HG03342 (cell line): ENCODE measurements around the gene ID4.
"Not testable (repeated sequence)": the region's sequence is repeated elsewhere in the genome, so short reads cannot be mapped to it uniquely, and the experiment has no call there.

Experiments used
- ATAC-seq: cut with Tn5 transposase; IDR thresholded peaks from one replicate; pipeline ENCODE4 v1.9.1; 2021; ENCODE audit warnings: mild to moderate bottlenecking, moderate library complexity; ENCODE audit not compliant: unreplicated experiment

ID4 gene

DNA sequence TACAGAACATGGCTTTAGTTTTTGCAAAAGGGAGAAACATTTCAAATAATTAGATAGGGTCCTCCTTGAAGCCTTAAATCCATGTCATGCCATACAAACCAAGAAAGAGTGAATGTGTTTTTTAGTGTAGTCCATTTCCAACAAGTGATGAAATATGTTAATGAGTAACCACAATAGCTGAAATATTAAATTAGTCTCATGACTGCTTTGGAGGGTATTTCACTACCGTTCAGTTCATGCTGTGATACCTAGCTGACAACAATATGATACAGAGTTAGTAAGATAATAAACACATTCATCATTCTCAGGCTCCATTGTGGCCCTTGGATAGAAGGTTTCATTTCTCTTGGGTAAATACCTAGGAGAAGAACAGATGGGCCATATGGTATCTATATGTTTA, 5.8 kb upstream of the ID4 start:
- no peak for ATAC-seq

DNA sequence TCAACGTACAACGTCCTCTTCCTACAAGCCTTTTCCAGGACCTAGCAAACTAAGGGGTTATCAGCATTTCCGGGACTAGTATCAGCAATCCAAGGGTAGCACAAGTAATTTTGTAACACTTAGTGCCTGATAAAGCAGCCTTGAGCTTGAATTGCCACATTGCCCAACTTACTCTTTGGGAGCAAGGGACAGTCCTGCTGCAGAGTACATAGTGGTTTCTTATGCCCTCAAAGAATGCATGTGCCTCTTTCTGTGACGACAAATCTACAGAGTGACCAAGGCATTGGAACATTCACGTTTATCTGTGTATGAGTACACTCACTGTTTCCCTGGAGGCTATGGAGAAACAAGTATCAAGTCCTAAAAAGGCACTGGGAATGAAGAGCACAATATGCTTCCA, 3.2 kb upstream of the ID4 start:
- no peak for ATAC-seq

DNA sequence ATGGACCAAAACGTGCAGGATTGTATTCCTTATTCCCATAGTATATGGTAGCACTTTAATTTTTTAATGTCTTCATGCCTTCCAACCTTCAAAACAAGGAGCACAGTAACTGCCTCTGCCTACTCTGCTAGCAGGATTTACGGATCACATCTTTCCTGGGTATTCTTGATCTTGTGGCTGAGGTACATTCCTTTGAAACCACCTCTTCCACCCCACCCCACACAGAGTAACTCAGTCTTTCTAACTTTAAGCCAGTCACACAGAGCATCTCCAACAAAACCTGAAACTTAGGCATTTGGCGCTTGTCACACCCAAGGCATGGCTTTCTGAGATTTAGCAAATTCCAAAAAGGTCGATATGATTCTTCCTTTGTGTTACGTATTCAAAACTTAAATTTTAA, 2.3 kb upstream of the ID4 start:
- ATAC-seq: no peak

DNA sequence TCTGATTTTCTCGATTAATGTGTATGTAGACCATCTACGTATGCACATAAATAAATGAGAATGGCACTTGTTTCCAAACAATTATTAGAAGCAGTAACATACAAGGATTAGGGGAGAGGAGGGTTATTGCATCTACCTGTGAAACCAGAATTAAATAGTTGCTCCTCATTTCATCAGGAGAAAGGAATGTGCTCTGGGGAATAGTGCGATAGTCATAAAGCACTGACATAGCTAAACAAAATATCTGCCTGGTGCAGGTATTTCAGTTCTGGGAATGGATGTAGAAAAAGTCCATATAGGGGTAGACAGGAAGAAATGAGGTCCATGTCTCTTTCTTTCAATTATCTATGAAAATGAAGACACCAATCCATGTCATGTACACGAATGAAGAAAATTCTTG, 1.6 kb upstream of the ID4 start:
- no peak for ATAC-seq

DNA sequence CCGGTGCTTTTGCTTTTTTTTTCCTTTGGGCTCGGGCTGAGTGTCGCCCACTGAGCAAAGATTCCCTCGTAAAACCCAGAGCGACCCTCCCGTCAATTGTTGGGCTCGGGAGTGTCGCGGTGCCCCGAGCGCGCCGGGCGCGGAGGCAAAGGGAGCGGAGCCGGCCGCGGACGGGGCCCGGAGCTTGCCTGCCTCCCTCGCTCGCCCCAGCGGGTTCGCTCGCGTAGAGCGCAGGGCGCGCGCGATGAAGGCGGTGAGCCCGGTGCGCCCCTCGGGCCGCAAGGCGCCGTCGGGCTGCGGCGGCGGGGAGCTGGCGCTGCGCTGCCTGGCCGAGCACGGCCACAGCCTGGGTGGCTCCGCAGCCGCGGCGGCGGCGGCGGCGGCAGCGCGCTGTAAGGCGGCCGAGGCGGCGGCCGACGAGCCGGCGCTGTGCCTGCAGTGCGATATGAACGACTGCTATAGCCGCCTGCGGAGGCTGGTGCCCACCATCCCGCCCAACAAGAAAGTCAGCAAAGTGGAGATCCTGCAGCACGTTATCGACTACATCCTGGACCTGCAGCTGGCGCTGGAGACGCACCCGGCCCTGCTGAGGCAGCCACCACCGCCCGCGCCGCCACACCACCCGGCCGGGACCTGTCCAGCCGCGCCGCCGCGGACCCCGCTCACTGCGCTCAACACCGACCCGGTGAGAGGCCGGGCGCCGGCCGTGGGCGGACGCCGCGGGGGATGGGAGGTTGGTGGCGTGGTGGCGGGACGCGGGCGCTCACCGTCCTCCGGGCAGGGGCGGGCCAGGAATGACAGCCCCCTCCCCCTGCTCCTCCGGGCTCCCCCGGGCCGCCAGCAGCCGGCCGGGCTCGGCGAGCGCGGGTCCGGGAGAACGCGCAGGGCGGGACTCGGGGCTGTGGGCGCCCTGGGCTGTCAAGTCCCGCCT, 606 bp downstream of the ID4 start:
- no peak for ATAC-seq

DNA sequence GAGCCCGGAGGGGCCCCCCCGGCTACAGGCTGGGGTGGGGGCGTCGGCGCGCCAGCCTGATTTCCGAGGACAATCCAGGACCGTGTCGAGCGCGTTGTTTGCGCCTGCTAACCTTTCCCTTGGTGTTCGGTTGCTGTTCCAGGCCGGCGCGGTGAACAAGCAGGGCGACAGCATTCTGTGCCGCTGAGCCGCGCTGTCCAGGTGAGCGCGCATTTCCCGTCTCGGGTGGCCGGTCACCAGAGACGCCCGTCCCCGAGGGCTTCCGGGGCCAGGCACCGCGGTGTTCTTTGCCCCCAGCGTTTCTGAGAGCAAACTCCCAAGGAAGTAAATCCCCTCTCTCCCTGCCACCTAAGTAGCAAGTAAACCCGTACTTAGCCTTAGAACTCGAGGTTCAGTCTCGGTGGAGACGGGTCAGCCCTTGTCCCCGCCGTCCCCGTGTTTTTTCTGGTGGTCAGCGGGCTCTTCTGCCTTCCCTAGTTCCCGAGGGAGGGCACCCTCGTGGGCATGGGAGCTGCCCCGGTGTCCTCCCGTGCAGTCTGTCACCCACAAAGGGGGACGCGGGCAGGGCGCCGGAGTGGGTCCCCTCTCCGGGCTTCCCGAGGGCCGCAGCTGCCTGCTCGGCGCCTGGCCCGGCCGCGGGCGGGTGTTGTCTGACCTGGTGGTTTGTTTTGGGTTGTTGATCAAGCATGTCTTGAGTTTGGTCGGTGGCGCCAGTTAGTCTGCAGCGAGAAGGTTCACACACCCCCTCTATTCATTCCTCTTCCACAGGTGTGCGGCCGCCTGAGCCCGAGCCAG, 1.5 kb downstream of the ID4 start:
- ATAC-seq: no peak

DNA sequence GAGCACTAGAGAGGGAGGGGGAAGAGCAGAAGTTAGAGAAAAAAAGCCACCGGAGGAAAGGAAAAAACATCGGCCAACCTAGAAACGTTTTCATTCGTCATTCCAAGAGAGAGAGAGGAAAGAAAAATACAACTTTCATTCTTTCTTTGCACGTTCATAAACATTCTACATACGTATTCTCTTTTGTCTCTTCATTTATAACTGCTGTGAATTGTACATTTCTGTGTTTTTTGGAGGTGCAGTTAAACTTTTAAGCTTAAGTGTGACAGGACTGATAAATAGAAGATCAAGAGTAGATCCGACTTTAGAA, 2.0 kb downstream of the ID4 start:
- ATAC-seq: no peak

DNA sequence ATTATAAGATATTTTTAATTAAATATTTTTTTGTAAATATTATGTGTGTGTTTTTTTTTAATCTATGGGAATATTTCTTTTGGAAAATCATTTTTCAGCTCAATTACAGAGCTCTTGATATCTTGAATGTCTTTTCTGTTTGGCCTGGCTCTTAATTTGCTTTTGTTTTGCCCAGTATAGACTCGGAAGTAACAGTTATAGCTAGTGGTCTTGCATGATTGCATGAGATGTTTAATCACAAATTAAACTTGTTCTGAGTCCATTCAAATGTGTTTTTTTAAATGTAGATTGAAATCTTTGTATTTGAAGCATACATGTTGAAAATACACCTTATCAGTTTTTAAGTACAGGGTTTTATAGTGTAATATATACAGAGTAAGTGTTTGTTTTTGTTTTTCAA, 2.6 kb downstream of the ID4 start:
- ATAC-seq: no peak

DNA sequence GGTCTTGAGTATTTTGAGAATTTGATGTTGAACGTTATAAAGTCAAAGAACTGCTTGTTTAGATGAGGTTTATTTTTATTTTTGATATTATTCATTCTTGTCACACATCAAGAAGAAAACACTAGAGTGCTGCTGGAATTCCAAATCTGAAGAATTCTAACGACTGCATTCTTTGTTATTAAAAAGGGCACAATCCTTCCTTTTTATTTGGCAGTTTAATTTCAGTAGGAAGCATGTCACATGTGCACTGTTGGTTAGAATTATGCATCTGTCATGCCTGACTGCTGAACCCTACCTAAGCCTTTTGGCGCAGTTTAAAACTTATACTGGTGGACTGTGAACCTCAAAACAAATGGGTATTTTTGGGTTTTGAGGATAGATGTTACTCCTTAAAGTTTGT, 4.0 kb downstream of the ID4 start:
- no peak for ATAC-seq

DNA sequence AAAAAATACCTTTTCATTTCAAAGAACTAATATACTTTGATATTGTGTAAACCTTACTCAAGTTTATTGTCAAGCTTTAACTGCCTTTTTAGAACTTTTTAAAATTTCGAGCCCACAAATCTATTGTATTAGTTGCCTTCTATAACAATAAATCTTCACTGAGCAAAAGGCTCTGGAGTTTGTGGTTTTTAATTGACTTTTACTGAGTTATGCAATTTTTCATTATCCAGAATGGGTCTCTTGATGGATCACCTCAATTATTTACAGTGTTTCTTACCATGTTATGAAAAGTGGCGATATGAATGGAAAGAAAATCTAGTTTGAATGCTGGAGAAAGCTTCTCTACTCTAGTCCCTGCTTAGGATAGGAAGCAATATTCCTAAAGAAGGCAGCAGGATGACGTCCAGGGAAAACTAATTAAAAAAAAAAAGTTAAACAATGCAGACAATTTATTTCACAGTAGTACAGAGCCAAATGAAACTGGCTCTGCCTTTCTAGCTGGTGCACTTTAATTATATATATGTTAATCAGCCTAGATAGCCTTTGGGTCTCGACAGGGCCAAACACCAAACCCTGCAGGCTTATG, 5.0 kb downstream of the ID4 start:
- ATAC-seq: no peak

DNA sequence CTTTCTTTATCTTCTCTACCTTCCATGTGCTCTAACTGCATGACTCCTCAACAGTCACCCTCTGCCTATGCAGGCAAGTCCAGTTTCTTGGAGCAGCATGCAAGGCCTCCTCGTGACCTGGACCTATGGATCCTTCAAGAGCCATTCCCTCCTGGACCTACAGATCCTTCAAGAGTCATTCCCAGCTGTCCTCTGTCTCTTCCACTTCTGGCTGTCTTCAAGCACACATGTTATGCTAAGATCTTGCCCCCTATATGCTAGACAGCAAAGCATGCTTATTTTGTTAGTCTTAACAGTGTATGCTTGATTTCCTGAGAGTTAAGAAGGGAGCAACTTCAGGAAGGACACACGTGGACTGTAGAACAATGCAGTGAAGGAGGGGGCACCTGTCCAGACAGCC, 7.5 kb downstream of the ID4 start:
- ATAC-seq: no peak

DNA sequence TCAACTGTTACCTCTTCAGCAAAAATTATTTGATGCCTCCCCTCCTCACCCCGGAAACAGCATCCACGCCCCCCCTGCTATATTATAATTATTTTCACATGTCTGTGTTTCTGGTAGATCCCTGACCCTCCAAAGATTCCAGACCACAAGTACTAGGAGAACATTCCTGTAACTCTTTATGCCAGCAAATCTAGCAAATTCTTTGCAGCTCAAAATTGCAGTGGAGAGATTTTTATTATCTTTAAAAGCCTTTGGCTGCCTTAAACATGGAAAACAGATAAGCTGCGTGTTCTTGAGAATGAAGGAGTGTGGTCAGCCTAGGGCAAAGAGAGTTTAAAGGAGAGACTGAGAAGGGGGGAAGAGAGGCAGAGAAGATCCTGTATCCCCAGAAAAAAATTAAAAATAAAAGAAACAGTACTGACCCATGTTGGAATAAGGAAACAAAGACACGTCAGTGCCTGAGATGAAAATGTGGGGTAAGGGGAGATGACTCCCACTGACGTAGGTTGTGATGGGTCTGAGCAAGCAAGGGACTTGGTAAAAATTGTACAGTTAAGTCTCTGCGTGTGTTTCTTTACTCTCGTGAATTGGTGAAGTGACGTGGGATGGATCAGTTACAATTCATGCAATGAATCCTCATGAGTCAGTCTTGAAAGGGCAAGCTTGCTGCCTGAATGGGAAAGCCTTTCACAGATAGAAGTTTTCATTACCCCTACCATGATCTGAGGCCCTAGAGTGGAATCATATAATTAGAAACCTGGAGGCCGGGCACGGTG, 8.3 kb downstream of the ID4 start:
- no peak for ATAC-seq

DNA sequence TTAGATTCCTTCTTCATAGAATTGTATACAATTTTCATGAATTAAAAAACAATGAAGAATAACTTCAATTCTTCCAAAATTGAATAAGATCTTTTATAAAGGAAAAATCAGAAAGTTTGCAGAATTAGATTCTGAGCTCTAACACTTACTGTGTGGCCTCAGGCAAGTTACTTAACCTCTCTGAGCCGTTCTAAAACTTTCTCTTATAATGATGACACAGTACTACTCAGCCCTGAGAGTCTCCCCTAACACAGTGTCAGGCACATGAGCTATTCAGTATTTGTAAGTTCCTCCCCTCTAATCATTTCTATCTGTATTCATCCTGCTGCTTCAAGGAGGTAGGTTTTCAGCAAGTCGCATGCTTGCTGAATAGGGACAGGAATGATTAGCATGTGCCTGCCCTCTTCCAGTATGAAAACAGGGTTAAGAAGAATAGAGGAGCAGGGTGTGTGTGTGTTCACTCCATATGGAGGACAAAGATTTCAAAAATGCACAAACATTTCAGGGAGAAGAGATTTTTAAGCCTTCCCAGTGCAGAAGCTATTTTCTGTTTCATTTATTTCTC, 11.4 kb downstream of the ID4 start:
- ATAC-seq: no peak

DNA sequence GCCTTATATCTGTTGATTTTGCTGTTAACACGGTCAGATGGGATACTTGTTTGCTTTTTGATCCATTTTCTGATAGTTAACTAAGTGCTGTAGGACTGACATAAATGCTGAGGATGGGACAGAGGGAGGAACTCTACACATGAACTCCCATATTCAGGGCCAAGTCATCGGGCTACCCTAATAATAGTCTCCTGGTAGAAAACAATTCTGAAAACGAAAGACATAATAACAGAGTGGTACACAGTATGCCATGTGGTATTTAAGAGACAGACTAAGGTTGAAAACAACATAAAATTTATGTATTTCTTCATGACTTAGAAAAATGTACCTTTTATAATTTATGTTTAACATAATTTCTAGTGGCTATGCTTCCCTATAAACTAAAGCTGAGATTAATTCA, 12.0 kb downstream of the ID4 start:
- no peak for ATAC-seq

DNA sequence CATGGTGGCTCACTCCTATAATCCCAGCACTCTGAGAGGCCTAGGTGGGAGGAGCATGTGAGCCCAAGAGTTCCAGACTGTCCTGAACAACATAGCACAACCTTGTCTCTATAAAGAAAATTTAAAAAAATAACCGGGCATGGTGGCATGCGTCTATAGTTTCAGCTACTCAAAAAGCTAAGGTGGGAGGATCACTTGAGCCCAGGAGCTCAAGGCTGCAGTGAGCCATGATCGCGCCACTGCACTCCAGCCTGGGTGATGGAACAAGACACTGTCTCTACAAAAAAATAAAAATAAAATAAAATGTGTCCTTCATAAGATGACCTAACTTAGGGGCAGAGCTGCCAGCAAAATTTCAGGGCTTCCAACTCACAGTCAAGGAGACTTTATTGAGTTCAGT, 12.6 kb downstream of the ID4 start:
- ATAC-seq: no peak

DNA sequence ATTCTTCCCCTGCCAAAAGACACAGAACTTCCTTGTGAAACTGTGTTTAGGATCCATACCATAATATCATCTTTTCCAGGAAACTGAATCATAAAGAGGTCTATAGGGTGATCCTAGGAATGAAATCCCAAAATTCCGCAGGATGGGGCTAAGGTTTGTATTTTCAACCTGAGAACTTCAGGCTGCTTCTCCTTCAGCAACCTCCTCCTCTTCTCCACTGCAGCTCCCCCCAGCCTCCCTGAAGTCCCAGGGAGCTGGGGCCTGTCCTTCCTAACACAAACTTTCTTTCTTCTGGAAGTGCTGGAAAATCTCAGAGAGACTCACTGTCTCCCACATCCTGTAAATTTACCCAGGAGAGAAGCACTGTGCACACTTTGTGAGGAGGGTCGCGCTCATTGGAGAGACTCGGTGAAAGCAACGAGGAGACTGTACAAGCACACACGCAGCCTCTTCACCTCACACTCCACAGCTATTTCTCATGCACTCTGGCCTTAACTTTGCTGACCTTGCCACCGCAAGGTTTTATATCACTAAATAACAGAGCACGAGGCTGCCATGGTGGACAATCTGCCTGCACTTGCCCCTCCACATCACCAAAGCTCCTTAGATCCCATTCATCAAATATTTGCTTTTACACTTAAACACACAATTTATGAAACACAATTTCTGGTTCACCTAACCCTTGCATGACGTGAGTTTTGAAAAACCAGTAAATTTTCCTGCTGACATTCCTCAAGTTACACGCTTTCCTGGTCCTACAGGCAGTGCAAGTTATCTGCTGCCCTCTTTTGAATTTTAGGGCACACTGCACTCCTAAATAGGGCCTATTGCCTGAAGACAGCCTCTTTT, 14.3 kb downstream of the ID4 start:
- peak; percentile 68 for ATAC-seq

DNA sequence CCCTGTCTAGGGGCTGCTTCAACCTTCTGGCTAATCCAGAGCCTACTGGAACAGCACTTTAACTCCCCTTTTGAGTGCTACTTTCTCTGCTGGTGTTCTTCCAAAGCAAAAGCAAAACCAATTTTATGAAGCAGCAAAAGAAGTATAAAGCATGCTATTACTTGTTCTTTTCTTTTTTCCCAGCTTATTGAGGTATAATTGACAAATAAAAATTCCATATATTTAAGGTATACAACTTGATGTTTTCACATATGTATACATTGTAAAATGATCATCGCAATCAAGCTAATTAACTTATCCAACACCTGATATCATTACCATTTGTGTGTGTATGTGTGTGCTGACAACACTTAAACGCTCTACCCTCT, 14.9 kb downstream of the ID4 start:
- ATAC-seq: no peak

DNA sequence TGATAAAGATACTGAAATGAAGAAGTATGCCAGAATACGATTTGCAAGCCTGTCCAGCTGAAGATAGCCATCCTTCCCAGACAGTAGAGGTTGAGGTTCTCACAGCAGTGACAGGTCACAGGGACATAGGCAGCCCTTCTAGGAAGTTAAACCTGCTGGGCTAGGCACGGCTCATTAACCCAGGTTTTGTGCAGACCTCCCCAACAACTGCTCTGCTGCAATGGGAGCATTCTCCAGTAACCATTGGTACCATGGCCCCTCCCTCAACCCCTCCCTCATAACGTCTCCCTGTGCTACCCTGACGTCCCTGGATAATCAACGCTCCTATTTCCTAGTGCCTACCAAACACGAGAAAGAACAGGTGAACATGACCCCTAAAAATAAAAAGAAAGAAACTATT, 15.8 kb downstream of the ID4 start:
- ATAC-seq: no peak

DNA sequence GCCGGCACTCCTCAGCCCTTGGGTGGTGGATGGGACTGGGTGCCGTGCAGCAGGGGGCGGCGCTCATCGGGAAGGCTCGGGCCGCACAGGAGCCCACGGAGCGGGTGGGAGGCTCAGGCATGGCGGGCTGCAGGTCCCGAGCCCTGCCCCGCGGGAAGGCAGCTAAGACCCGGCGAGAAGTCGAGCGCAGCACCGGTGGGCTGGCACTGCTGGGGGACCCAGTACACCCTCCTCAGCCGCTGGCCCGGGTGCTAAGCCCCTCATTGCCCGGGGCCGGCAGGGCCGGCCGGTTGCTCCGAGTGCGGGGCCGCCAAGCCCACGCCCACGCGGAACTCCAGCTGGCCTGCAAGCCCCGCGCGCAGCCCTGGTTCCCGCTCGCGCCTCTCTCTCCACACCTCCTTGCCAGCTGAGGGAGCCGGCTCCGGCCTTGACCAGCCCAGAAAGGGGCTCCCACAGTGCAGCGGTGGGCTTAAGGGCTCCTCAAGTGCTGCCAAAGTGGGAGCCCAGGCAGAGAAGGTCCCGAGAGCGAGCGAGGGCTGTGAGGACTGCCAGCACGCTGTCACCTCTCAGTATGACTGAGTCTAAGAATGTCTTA, 17.3 kb downstream of the ID4 start:
- not testable (repeated sequence) for ATAC-seq

DNA sequence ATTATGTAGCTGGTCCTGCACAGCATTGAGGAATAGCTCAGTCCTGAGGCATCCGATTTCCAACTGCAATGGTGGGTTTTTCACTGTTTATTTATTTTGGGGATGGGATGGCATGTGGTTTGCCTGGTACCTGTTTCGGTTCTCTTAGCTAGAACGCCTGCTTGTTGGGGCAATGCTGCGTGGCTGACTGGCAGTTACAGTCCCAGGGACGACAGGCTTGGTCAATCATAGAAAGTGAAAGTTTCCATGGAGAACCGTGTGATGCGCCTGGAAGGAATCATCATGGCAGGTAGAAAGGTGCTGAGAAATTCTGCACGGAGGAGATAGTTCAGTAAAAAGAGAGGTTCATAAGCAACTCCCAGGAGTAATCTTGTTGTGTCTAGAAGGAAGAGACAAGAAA, 18.4 kb downstream of the ID4 start:
- no peak for ATAC-seq
